ENCODE measurements around the gene NTRK1.

- peak; percentile 61 to 66 (median 63) for TF ChIP-seq CTCF (IDR thresholded peaks at IDR 0.05)
- TF ChIP-seq POLR2A (IDR thresholded peaks at IDR 0.05): no peak
- TF ChIP-seq POLR2AphosphoS5 (IDR thresholded peaks at IDR 0.05): peak; percentile 33 to 64 (median 52)
Observed at GRCh38 chr1:156892190-156893047, 31.8 kb downstream of the NTRK1 start.

All from breast epithelium (tissue), 3 donors.